ENCODE results near the gene FFAR4.

- peak; percentile 79 for TF ChIP-seq CTCF (conservative IDR thresholded peaks at IDR 0.05; ENCODE audit: low read depth, low read length)
- no peak for TF ChIP-seq EZH2 (IDR thresholded peaks at IDR 0.05; ENCODE audit: borderline replicate concordance, low read depth, low read length, poor library complexity, severe bottlenecking)
These were observed 11.6 kb upstream of the FFAR4 start for GRCh38 chr10:93554760-93555432.

All from A673 (cell line).